NOMO-1 treated with DMSO at 0.1 percent for 48 hours (cell line): Measurements from ENCODE around the gene TUBB8.
"Not testable (repeated sequence)": the region's sequence is repeated elsewhere in the genome, so short reads cannot be mapped to it uniquely, and the experiment has no call there.

ENCODE experiments used
- DNase-seq: peaks from one replicate; lab custom pipeline; 2025; ENCODE audit not compliant: unreplicated experiment; lab: John Stamatoyannopoulos, UW

TUBB8 gene

GRCh38 chr10:48996-49395, at the start of gene TUBB8:
TSS of gene TUBB8 (minus strand) at chr10:49296. CDS start at chr10:49238, 58 bp downstream.
- DNase-seq, result no peak

GRCh38 chr10:96466-96865, 47.4 kb upstream of the TUBB8 start:
- DNase-seq, result no peak

- DNase-seq, result no peak
These were observed 46.4 kb upstream of the TUBB8 start for GRCh38 chr10:95356-96115.

GRCh38 chr10:94613-95012, 45.5 kb upstream of the TUBB8 start:
- DNase-seq, result no peak

- no peak for DNase-seq
These were observed 43.8 kb upstream of the TUBB8 start for GRCh38 chr10:92846-93245.

- DNase-seq, result no peak
These were observed 43.1 kb upstream of the TUBB8 start for GRCh38 chr10:92153-92552.

GRCh38 chr10:91313-91712, 42.2 kb upstream of the TUBB8 start:
- no peak for DNase-seq

- no peak for DNase-seq
These were observed 41.1 kb upstream of the TUBB8 start for GRCh38 chr10:90161-90560.

- no peak for DNase-seq
These were observed 40.2 kb upstream of the TUBB8 start for GRCh38 chr10:89248-89647.

GRCh38 chr10:88253-88652, 39.2 kb upstream of the TUBB8 start:
- no peak for DNase-seq

- DNase-seq, result no peak
These were observed 38.3 kb upstream of the TUBB8 start for GRCh38 chr10:87177-88080.

- DNase-seq, result no peak
These were observed 36.9 kb upstream of the TUBB8 start for GRCh38 chr10:86031-86430.

GRCh38 chr10:85044-85443, 35.9 kb upstream of the TUBB8 start:
- DNase-seq, result no peak

- DNase-seq, result no peak
These were observed 34.9 kb upstream of the TUBB8 start for GRCh38 chr10:83930-84530.

GRCh38 chr10:80477-81105, 31.5 kb upstream of the TUBB8 start:
- no peak for DNase-seq

- no peak for DNase-seq
These were observed 30.6 kb upstream of the TUBB8 start for GRCh38 chr10:79532-80215.

- no peak for DNase-seq
These were observed 29.5 kb upstream of the TUBB8 start for GRCh38 chr10:78556-78955.

GRCh38 chr10:74266-74621, 25.1 kb upstream of the TUBB8 start:
- DNase-seq, result not testable (repeated sequence)

- DNase-seq, result peak; percentile 29
These were observed 24.6 kb upstream of the TUBB8 start for GRCh38 chr10:73543-74265.

- DNase-seq, result not testable (repeated sequence)
These were observed 19.1 kb upstream of the TUBB8 start for GRCh38 chr10:68156-68555.
